ENCODE measurements around the gene ZNF563.

GRCh38 chr19:12272386-12272785 lies 61.0 kb downstream of the ZNF563 start:
- TF ChIP-seq CTCF (IDR thresholded peaks at IDR 0.05) (no peak), EZH2 (IDR thresholded peaks at IDR 0.05; ENCODE audit: borderline replicate concordance, insufficient read depth, low read depth, low read length, poor library complexity, severe bottlenecking) (no peak)

Measured in B cell (primary cell).